ENCODE measurements around the gene BABAM1. TPM values are rescaled to one million over a fixed set of nuclear protein-coding genes. Genes with fewer than 3 reads are reported as not detected.

Gene BABAM1
- total and polyA plus RNA-seq, 10 of the 15 experiments (the other 5 are each of a cell fraction or from before 2014, with no cell fraction given), result 11.9 to 154 (median 103) TPM

GRCh38 chr19:17242431-17243208 lies 24.6 kb upstream of the BABAM1 start:
- Histone ChIP-seq H3K4me3 (0 out of 2 replicates have a peak overlapping the region, but pooled peaks have one; percentile 70), H3K27me3 (replicated peaks in 1 of 2; ENCODE audit: control insufficient read depth in 2 of 2, insufficient read depth in 2 of 2, low read length in 1 of 2) (no peaks in the 10 kb centered on the region), H3K27ac (ENCODE audit: control insufficient read depth, insufficient read depth) (no peak overlapping the region), H2AFZ (ENCODE audit: control insufficient read depth, low read depth, low read length) (no peak overlapping the region), H4K20me1 (ENCODE audit: control insufficient read depth, insufficient read depth) (no peaks in the 10 kb centered on the region), H3K4me1 (ENCODE audit: control insufficient read depth, insufficient read depth, low read length) (peaks cover 14% of the 10 kb centered on the region), H3K36me3 (ENCODE audit: control insufficient read depth in 2 of 2, insufficient read depth in 2 of 2, low read length in 1 of 2) (peaks cover 0 to 2% of the 10 kb centered on the region in 2 experiments; a peak in 1 of 4 replicates), H3K9ac (ENCODE audit: control insufficient read depth, insufficient read depth, low read length) (no peak overlapping the region), H3K79me2 (ENCODE audit: control insufficient read depth, insufficient read depth, low read length) (peaks cover 7% of the 10 kb centered on the region), H3K4me2 (ENCODE audit: control insufficient read depth, insufficient read depth) (0 out of 2 replicates have a peak overlapping the region, but pooled peaks have one; percentile 1), H3K9me3 (replicated peaks; ENCODE audit: control insufficient read depth, insufficient read depth, low read length) (no peaks in the 10 kb centered on the region)
- in situ Hi-C loops (cut with MboI), result no loop called here
- TF ChIP-seq NR2F1 (conservative IDR thresholded peaks at IDR 0.05) (peak; percentile 31; the same call in 1 of the 2 replicates), NR2C2 (IDR thresholded peaks at IDR 0.05; ENCODE audit: borderline replicate concordance, control insufficient read depth, insufficient read length, low read depth) (no peak), ZNF217 (IDR thresholded peaks at IDR 0.05) (peak; percentile 80; the same call in 1 of the 2 replicates), PAX5 (IDR thresholded peaks at IDR 0.05; ENCODE audit: borderline replicate concordance, low read depth, low read length) (peak; percentile 15; the same call in 1 of the 2 replicates), MEF2A (IDR thresholded peaks at IDR 0.05; ENCODE audit: insufficient read depth, low read depth, low read length) (no peak), SMARCA5 (IDR thresholded peaks at IDR 0.05) (peak; percentile 89)
- ChIA-PET RAD21 (ENCODE audit: unreplicated experiment) (interaction anchor here (0.8 to 1.4 kb wide), 4 partner anchors 16 to 169 kb away, joined by 3 to 5 read pairs (median 4); partner anchors contain the start of genes BABAM1 and OCEL1), CTCF (interaction anchor here (0.7 to 2.9 kb wide), 9 partner anchors 9 to 175 kb away, joined by 3 to 16 read pairs (median 3); partner anchors contain the start of gene BABAM1), POLR2A (interaction anchor here (0.6 to 1.3 kb wide), 8 partner anchors 8 to 139 kb away, joined by 3 to 4 read pairs (median 3); partner anchors contain the start of genes BABAM1 and USE1), SMC1A (ENCODE audit: uncharacterized antibody, unreplicated experiment) (interaction anchor here (0.5 to 2.0 kb wide), 7 partner anchors 8 to 377 kb away, joined by 3 to 6 read pairs (median 4); partner anchors contain the start of genes BABAM1 and USE1)
- no TSS peak for BruUV-seq (replicated peaks)
- 54% methylated on average over 8 of the region's 8 CpGs for WGBS (ENCODE audit: insufficient coverage, insufficient replicate concordance, low lambda C conversion rate, missing lambda C conversion rate)
- DNase-seq (ENCODE audit: low read depth, low spot score), result no peak
- no peak for FAIRE-seq
- ATAC-seq, result peak; percentile 10; the same call in 2 of the 3 replicates
- intact Hi-C loops (cut with micrococcal nuclease; ENCODE audit: unreplicated experiment), result no loop called here

Measured in GM12878 (cell line).